C4-2B (cell line): ENCODE data around the gene ZNF598.

ENCODE experiments used
- ZFX ChIP-seq: fragments of 450-650 bp; IDR thresholded peaks from 2 replicates; pipeline ENCODE4 v1.6.1; 2017
- TF ChIP-seq, protein P1 (sequence below): fragments of 450-650 bp; conservative IDR thresholded peaks from 2 replicates; pipeline ENCODE4 v1.5.1; 2017; ENCODE audit warnings: mild to moderate bottlenecking

GRCh38 chr16:1993731-1994131 lies 15.9 kb downstream of the ZNF598 start:
- no peak for TF ChIP-seq ZFX
- TF ChIP-seq, protein P1, sequence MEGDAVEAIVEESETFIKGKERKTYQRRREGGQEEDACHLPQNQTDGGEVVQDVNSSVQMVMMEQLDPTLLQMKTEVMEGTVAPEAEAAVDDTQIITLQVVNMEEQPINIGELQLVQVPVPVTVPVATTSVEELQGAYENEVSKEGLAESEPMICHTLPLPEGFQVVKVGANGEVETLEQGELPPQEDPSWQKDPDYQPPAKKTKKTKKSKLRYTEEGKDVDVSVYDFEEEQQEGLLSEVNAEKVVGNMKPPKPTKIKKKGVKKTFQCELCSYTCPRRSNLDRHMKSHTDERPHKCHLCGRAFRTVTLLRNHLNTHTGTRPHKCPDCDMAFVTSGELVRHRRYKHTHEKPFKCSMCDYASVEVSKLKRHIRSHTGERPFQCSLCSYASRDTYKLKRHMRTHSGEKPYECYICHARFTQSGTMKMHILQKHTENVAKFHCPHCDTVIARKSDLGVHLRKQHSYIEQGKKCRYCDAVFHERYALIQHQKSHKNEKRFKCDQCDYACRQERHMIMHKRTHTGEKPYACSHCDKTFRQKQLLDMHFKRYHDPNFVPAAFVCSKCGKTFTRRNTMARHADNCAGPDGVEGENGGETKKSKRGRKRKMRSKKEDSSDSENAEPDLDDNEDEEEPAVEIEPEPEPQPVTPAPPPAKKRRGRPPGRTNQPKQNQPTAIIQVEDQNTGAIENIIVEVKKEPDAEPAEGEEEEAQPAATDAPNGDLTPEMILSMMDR = no peak
